HG03097 (cell line): ENCODE measurements around the gene RALY.
"Not testable (repeated sequence)": the region's sequence is repeated elsewhere in the genome, so short reads cannot be mapped to it uniquely, and the experiment has no call there.

Experiments
- ATAC-seq: cut with Tn5 transposase; IDR thresholded peaks from one replicate; pipeline ENCODE4 v1.9.1; 2021; ENCODE audit not compliant: unreplicated experiment, low FRiP score

Gene RALY

DNA sequence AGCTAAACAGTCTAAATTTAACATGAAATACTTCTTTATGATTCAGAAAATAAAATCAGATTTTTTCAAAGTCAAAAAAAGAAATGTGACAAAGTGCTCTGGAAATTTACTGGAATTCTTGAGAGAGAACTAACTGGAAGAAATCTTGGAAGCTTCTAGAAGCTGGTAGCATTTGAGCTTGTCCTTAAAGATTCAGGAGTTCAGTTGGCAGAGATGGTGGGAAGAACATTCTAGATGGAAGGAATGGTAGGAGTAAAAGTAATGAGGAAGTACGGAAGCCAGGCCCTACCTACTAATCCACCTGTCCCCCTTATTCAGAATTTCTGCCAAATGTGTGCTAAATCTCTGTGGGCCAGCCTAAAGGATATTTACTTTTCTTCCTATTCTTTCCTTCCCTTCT lies 21.2 kb downstream of the RALY start:
- ATAC-seq = no peak

DNA sequence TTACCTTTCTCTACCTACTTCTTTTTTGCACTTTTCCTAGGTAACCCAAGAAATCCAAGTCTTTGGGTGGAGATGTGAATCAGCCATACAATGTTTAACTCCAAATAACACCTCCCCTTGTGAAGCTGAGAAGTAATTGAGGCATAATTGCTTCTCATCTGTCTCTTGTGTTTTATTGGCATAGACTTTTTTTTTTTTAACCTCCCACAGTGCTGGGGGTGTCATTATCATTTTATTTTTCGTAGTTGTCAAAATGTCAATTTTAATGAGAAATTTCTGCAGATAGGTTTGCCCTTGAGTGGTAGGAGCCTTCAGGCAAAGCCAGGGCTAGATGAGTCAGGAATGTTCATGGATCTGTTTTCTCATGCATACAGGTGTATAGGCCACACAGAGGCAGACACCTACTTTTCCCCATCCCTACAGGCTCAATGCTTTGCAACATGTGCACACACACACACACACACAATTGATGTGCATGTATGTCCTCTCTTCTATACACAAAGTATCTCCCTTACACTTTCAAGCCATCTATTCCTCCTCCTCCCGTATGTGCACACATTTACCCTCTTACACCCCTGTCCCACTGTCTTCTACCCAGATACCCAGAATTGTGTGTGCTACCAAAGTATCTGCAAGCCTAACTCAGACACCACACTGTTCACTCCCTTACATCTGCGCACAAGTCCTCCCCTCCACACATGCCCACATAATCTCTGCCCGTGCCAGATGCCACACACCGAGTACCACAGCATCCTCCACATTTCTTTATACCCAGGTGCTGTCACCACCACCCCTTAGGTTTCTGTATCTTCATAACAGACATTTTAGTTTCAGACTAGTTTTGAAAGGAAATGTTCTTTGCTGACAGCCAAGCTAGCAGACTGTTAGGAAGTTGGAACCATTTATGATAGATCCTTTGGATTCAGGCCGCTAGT lies 22.0 kb downstream of the RALY start:
- ATAC-seq = no peak

DNA sequence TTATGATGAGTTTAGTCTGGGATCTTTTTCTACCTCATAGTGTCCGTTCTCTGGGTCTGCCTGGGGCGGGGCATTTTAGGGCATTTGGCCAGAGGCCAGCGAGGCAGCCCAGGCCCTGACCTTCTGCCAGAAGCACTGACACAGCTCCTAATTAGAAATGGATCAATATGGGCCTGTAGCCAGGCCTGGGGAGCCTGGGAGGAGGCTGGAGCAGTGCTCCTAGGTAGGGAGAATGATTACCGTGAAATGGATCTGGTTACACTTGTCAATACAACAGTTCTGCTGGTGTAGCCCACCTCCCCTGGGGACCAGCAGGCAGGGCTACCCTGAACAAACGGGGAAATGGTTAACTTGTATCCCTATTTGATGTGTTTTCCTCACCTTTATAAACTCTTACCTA lies 23.0 kb downstream of the RALY start:
- no peak for ATAC-seq

DNA sequence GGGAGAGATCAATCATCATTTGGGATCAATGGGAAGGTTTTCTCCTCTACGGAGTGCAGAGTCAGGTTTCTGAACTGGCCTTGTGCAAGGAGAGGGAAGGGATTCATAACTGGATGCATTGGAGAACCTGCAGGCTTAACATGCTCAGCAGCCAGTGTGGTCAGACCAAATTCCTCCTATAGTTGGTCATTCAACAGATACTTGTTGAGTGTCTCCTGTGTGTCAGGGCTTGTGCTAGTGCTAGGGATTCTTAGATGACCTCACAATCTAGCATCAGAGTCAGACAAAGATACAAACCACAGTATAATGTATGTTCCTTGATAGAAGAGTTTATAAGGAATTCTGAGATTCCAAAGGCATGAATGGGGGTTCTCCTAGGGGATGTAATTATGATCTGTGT lies 23.9 kb downstream of the RALY start:
- ATAC-seq = no peak

DNA sequence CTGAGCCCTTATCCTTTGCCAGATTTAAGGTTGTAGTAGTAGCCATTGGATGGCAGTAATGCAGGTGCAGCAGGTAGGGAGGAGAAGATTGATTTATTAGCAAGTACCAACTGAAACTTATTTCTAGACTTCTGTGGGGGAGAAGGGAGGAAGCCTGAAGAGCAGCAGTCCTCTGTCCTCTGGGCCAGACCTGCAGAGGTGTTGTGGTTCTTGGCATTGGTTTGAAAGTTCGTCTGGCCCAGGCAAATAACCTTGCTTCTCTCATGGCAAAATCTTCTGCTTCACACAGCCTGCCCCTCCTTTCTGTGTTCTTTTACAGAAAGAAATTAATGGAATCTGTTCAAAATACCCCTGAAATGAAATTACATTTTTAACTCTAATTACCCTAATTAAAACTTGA lies 24.5 kb downstream of the RALY start:
- ATAC-seq = no peak

DNA sequence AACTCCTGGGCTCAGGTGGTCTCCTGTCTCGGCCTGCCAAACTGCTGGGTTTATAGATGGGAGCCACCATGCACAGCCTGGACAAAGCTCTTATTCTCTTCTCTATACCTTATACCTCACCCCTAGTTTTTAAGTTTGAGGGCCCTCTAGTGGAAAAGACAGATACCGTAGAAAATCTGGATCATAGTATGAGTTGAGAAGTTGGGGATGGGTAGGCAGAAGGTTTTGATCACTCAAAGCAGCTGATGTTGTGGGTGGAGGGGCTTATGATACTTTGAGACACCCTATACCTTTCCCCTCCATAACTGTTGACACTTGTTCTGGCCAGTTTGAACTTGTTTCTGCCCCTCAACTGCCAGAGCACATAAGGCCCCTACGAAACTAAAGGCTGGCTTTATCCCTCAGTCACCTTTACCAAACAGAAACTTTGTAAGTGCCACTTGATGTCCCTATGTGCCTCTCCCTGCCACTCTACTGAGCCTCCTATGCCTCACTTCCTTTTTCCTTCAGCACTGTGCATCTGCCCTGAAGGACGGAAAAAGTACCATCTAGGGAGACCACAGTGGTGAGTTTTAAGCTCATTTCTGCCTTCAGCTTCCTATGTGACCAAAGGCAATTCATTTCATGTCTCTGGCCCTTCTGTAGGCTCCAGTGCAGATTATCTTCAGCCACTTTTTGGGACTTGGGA lies 28.6 kb downstream of the RALY start:
- ATAC-seq = peak; percentile 44

DNA sequence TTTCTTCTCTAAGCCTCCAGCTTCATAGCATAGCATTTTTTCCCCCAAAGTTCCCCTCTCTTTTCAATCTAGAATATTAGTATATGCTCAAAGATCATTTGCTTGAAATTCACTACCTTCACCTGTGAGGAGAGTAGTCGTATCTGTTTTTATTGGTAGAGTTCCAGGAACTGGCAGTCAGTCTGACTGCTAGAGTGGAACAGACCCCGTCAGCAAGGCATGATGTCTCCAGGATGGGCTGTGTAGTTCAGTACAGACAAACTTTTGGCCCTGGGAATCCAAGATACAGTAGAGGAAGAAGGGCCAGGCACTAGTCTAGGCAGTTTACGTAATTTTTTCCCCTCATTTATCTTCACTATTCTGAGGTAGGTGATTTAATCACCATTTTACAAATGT lies 29.1 kb downstream of the RALY start:
- no peak for ATAC-seq

DNA sequence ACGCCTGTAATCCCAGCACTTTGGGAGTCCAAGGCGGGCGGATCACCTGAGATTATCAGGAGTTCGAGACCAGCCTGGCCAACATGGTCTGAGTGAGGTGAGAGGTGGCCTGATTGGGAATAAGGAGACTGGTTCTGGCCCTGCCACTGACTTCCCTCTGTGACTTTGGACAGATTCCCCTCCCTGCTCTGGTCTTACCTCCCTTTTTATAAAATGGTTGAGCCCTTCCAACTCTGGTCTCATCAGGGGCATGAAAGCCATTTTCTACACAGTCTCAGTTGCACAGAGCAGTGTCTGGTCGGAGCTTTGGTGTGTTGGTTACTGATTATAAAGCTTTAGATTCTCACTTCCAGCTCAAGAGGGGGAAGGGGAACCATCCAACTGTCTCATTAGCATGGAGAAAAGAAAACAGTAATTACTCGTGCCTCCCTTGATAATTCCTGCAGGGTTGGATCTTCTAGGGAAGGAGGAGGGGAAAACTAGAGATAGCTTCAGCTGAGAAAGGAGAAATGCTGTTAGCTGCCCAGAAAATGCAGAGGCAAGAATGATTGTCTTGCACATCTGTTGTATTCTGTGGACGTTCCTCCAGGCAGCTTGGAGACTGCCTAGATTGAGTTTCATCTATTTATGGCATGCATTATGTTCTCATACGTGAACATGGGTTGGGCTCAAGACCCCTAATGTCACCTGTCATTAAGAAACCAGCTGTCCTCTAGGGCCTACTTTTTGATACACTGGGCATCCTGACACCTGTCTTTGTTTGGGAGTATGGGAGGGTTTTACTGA lies 30.4 kb downstream of the RALY start:
- no peak for ATAC-seq

DNA sequence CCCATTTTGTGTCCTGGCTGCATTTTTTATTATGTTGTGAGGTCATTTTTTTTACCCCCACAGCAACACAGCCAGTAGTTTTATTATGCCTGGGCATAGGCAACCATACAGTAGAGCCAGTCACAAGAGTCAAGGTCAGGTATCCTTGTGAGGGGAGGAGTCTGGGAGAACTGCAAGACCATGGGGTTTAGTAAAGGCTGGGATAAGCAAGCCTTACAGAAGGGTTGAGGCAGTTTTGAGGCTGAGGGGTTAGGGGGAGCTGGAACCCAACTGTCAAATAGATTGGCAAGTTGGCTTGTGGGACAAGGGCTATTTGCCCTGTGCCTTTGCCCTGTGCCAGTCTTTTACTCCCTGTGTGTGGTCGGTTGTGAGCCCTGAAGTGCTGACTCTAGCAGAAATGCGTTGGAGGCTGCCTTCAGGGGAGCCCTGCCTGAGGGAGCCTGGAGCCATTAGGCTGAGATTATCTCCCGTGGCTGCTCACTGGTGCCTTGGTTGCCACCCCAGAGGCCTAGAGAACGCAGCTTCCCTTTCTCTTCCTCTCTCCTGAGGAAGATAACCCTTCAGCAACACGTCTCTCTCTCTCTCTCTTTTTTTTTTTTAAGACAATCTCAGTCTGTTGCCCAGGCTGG lies 31.1 kb downstream of the RALY start:
- no peak for ATAC-seq

DNA sequence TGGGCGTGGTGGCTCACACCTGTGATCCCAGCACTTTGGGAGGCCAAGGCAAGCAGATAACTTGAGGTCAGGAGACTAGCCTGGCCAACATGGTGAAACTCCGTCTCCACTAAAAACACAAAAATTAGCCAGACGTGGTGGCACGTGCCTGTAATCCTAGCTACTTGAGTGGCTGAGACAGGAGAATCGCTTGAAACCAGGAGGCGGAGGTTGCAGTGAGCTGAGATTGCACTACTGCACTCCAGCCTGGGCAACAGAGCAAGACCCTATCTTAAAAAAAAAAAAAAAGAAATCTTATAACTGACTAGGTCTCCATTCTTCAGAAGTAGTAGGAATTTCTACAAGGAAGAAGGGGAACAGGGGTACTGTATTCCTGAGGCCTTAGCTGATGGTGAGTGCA lies 34.3 kb downstream of the RALY start:
- not testable (repeated sequence) for ATAC-seq

DNA sequence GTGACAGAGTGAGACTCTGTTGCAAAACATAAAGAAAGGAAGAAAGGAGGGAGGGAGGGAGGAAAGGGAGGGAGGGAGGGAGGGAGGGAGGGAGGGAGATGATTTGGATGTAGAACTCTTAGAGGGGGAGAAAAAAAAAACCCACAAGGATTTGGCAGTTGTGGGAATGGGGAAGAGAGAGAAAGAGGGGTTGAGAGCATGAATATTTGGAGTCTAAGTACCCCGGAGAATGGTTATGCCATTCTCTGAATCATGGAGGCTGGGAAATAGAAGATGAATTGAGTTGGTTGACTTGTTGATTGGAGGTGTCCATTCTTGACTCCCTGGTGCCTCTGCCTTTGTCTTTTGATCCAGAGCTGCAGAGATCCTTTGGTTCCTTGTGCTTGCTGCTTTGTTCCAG lies 35.7 kb downstream of the RALY start:
- ATAC-seq = no peak

DNA sequence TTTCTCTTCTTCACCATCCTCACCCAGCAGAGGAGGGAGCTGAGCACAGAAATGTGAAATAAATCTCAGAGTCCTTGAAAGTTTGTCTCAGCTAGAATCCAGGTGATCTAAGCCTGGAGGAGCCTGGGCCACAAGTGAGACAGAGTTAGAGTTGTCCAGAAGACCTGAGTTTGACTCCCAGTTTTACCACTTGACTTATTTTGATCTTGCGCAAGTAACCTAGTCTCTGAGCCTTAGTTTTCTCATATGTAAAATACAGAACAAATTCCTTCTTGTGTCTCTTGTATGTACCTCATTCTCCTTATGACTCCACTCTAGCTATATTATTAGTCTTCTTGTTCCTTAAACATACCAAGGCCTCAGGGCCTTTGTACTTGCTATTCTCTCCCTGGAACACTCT lies 36.7 kb downstream of the RALY start:
- ATAC-seq = no peak

DNA sequence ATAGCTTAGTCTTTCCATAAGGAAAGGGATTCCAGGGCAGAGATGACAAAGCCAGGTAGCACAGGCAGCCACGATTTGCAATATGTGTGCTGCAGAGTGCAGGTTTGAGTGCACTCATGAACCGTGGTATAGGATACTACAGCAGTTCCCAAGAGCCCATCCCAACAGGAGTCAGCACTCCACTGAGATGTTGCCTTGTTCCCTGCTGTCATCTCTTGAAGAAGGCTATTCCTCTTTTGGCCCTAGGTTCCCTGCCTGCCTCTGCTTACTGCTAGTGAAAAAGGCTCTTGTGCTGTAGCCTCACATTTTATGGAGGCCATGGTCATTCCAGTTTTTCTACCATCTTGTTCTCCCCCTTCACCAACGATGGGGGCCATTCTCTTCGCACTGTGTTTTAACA lies 40.2 kb downstream of the RALY start:
- no peak for ATAC-seq

DNA sequence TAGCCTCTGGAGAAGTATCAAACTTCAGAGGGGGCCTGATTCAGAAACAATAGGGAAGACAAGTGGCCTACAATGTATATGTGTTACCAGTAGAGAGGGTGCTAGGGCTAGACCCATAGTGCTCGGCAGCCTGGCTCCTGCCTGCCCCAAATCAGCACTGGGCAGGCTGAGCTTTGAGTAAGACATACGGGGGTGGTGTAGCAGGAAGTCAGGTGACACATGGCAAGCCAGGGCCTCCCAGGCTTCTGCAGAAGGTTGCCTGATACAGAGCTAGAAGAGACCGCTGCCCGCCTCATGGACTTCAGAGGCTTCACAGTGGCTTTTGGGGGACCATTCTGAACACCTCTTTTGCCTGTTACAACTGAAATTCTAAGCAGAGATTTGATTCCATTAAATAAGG lies 43.4 kb downstream of the RALY start:
- ATAC-seq = no peak

DNA sequence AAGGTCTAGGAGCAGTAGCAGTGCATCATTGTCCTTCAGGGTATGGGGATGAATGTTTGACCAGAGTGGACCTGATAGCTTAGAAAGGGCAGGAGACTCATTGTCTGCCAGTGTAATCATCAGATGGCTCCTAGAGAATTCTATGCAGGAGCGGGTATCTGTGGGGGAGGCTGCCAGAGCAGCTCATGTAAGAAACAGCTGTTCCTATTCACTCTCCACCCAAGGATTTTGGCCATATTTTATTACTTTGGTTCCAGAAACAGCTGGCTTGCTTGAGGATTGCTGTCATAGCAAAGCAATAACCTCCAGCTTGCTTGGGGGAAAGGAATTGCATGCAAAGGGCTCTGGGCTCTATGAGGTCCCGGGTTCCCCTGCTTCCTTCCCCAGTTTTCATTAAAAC lies 44.1 kb downstream of the RALY start:
- ATAC-seq = no peak

DNA sequence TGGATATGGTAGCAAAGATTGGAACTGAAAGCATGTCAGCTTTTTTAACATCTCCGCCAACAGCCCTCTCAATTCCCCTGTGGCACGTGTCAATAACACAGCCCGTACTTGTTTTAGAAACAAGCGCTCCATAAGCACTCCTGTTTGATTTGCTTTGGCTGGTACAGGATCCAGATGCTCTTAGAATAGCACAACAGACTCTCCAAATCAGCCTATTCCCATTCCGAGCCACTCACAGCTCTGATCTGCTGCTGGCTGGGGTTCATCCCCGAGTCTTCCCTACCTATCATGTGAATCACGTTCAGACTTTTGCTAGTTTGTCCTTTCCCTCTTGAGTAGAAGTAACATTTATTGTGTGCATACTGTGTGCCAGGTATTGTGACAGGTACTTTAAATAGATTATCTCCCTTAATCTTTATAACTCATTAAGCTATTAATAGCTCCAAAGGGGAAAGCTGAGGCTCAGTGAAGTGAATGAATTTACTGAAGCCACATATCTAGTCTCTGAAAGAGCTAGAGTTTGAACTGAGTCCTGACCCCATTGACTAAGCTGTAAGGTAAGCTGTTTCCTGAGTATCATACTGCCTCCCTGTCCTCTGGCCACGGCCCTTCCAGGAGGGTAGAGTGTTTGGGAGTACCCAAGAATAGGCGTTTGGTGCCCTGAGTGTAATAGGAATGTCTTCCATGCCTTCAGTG lies 46.7 kb downstream of the RALY start:
- ATAC-seq = no peak

DNA sequence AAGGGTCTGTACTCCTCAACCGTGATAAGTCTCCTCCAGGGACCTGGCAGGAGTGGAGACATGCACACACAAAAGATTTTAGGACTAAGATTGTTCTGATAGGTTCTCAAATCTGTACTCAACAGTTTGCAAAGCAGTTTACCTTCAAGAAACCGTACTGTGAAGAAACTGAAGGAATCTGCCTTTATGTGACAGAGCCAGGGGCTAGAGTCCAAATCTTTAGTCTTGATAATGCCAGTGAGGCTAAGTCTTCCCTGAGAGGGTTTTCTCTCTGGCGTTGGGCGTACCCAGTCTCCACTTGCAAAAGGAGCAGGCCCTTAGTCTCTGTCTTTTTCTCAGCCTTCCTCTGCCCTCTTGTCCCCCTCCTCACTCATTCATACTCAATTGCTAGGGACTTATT lies 47.5 kb downstream of the RALY start:
- no peak for ATAC-seq

DNA sequence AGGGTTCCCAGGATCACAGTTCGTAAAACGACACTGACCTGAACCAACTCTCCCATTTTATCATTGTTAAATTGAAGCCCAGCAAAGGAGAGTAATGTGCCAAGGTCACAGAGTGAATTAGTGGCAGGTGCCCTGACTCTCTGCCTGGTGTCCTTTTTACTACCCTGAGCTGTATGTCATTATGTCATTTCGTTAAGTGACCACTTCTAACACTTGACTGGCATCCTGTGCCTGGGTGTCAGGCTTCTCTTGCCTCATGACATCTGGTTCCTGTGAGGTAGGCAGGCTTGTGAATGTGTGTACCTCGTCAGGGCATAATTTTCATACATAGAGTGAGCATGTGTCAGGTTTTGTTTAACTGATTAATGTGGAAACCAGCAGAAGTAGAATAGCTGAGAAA lies 48.6 kb downstream of the RALY start:
- ATAC-seq = no peak

DNA sequence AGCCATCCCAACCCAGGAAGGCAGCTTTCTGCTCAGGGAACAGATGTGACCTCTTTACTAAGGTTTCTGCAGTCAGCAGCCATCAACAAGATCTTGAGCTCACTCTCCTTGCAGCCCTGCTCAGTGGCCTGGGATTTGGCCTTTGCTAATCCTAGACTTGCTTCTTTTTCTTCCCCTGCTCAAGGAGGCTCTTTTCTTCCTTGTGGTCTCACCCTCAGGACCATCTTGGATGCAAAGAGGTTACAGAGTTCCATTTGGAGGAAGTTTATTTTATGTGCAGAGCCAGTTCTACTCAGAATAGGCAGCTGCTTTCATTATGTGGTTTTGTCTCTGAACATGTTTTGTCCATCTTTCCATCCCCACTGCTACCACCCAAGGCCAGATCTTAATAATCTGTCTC lies 49.3 kb downstream of the RALY start:
- no peak for ATAC-seq

DNA sequence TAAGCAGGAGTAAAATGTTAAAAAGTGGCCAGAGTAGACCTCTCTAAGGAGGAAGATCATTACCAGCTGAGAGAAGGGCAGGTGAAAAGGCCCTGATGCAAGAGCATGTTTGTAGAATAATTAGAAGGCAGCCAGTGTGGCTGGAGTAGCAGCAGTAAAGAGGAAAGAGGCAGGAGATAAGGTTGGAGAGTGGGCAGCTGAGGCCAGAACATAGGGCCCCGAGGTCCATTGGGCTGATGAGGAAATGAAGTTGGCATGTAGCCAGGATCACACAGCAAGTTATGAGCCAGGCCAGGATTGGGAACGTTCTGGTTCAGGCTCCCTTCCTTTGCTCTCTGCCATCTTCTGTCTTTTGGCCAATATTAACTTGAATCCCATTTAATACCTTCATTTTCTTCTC lies 51.6 kb downstream of the RALY start:
- no peak for ATAC-seq
